Measurements from ENCODE around the gene FRZB. TPM values are rescaled to one million over a fixed set of nuclear protein-coding genes. Genes with fewer than 3 reads are reported as not detected.

FRZB gene
- 1.2 TPM for polyA plus RNA-seq (2012; ENCODE audit: insufficient read depth, insufficient read length, low read depth)

- Histone ChIP-seq H3K36me3 (no peaks in the 10 kb centered on the region), H3K9me3 (no peaks in the 10 kb centered on the region), H3K27me3 (no peaks in the 10 kb centered on the region), H3K4me3 (ENCODE audit: low read depth, low read length) (peak within 1 kb of the TSS; percentile 80), H3K4me1 (no peaks in the 10 kb centered on the region)
- no peak for TF ChIP-seq CTCF (IDR thresholded peaks at IDR 0.05; ENCODE audit: low read depth, low read length)
- DNase-seq = peak; percentile 73
Measured at GRCh38 chr2:182866461-182867406, at the start of gene FRZB. Gene FRZB, minus strand, starts transcription at chr2:182866637. Its CDS starts 85 bp downstream, at chr2:182866552.

GRCh38 chr2:182915369-182916326 lies 49.2 kb upstream of the FRZB start:
- no peak for TF ChIP-seq CTCF (IDR thresholded peaks at IDR 0.05; ENCODE audit: low read depth, low read length)
- no peak overlapping the region for H3K4me3 ChIP-seq (ENCODE audit: low read depth, low read length)
- no peaks in the 10 kb centered on the region for H3K4me1 ChIP-seq
- H3K27me3 ChIP-seq = no peaks in the 10 kb centered on the region
- no peak for DNase-seq
- no peaks in the 10 kb centered on the region for H3K9me3 ChIP-seq
- H3K36me3 ChIP-seq = no peaks in the 10 kb centered on the region; the same call in 1 of the 2 replicates

GRCh38 chr2:182914852-182915251 lies 48.4 kb upstream of the FRZB start:
- Histone ChIP-seq H3K4me1 (no peaks in the 10 kb centered on the region), H3K27me3 (no peaks in the 10 kb centered on the region), H3K9me3 (no peaks in the 10 kb centered on the region), H3K36me3 (no peaks in the 10 kb centered on the region; the same call in 1 of the 2 replicates), H3K4me3 (ENCODE audit: low read depth, low read length) (no peak overlapping the region)
- no peak for TF ChIP-seq CTCF (IDR thresholded peaks at IDR 0.05; ENCODE audit: low read depth, low read length)
- DNase-seq = no peak

- Histone ChIP-seq H3K27me3 (no peaks in the 10 kb centered on the region), H3K36me3 (no peaks in the 10 kb centered on the region; the same call in 1 of the 2 replicates), H3K4me1 (no peaks in the 10 kb centered on the region), H3K4me3 (ENCODE audit: low read depth, low read length) (no peak overlapping the region), H3K9me3 (no peaks in the 10 kb centered on the region)
- TF ChIP-seq CTCF (IDR thresholded peaks at IDR 0.05; ENCODE audit: low read depth, low read length) = no peak
- DNase-seq = no peak
Measured at GRCh38 chr2:182913064-182913463, 46.6 kb upstream of the FRZB start.

- Histone ChIP-seq H3K27me3 (no peaks in the 10 kb centered on the region), H3K4me1 (no peaks in the 10 kb centered on the region), H3K4me3 (ENCODE audit: low read depth, low read length) (no peak overlapping the region), H3K9me3 (no peaks in the 10 kb centered on the region), H3K36me3 (no peaks in the 10 kb centered on the region; the same call in 1 of the 2 replicates)
- DNase-seq = no peak
- TF ChIP-seq CTCF (IDR thresholded peaks at IDR 0.05; ENCODE audit: low read depth, low read length) = no peak
Measured at GRCh38 chr2:182912518-182912915, 46.1 kb upstream of the FRZB start.
